ENCODE data around the gene SYN1. TPM values are rescaled to one million over a fixed set of nuclear protein-coding genes. Genes with fewer than 3 reads are reported as not detected.

SYN1 gene
- total RNA-seq, 1 experiment from 2014 or later: 11.7 TPM

GRCh38 chrX:47607091-47607490 is 12.6 kb downstream of the SYN1 start:
- H3K36me3 Mint-ChIP-seq (ENCODE audit: insufficient read depth in 1 of 3, low read depth in 3 of 3): peaks cover 4 to 12% (median 5%) of the 10 kb centered on the region in 3 experiments
- H3K4me2 ChIP-seq (ENCODE audit: insufficient read depth, insufficient read length, low read length): no peak overlapping the region
- no peak overlapping the region for H3K23ac ChIP-seq (ENCODE audit: insufficient read length, low read depth, low read length)
- H2BK120ac ChIP-seq (ENCODE audit: low read depth, low read length, poor library complexity, severe bottlenecking): no peak overlapping the region
- H3K27ac ChIP-seq (ENCODE audit: insufficient read length, low read depth, low read length): no peak overlapping the region
- no peaks in the 10 kb centered on the region for H3K79me2 ChIP-seq (ENCODE audit: insufficient read depth, low read length)
- TF ChIP-seq CTCF (conservative IDR thresholded peaks at IDR 0.05): no peak
- H3K14ac ChIP-seq (ENCODE audit: insufficient read depth, low read length): no peak overlapping the region
- H2BK5ac ChIP-seq (ENCODE audit: insufficient read length, low read length): no peak overlapping the region
- no peaks in the 10 kb centered on the region for H3K27me3 ChIP-seq (ENCODE audit: insufficient read depth, low read length)
- no peak overlapping the region for H2BK12ac ChIP-seq (ENCODE audit: insufficient read length, low read depth, low read length)
- H3K4me1 ChIP-seq (ENCODE audit: insufficient read depth, low read length): no peaks in the 10 kb centered on the region; the same call in 1 of the 2 replicates
- H2AFZ ChIP-seq (ENCODE audit: low read length): no peak overlapping the region
- no peak overlapping the region for H4K8ac ChIP-seq (replicated peaks; ENCODE audit: insufficient read length, low read depth, low read length)
- no peak overlapping the region for H3T11ph ChIP-seq (ENCODE audit: low read length)
- H3K27ac Mint-ChIP-seq: no peak overlapping the region
- H3K79me1 ChIP-seq (ENCODE audit: insufficient read depth, low read depth, low read length, poor library complexity, severe bottlenecking): no peaks in the 10 kb centered on the region
- H3K23me2 ChIP-seq (ENCODE audit: insufficient read length, low read depth, low read length, poor library complexity, severe bottlenecking): no peaks in the 10 kb centered on the region
- H3K56ac ChIP-seq (ENCODE audit: insufficient read length, low read depth, low read length): no peak overlapping the region
- no peak overlapping the region for H4K5ac ChIP-seq (ENCODE audit: insufficient read length, low read depth, low read length)
- H3K4me3 Mint-ChIP-seq: no peak overlapping the region
- no peak overlapping the region for H3K18ac ChIP-seq (ENCODE audit: insufficient read length, low read depth, low read length)
- no peak overlapping the region for H2AK5ac ChIP-seq (ENCODE audit: insufficient read length, low read length)
- no peak for DNase-seq
- H2BK15ac ChIP-seq (ENCODE audit: low read depth, low read length): no peak overlapping the region
- no peak overlapping the region for H2BK20ac ChIP-seq (ENCODE audit: low read depth, low read length, poor library complexity, severe bottlenecking)
- H3K9me3 ChIP-seq (ENCODE audit: control insufficient read depth, low read depth, low read length): peaks cover 27% of the 10 kb centered on the region
- H3K9me3 Mint-ChIP-seq: peaks cover 64 to 68% of the 10 kb centered on the region in 2 experiments
- peaks cover 11 to 19% of the 10 kb centered on the region in 2 experiments for H3K4me1 Mint-ChIP-seq
- H3K4ac ChIP-seq (ENCODE audit: low read depth, low read length): no peak overlapping the region
- no peak overlapping the region for H3K9ac ChIP-seq (ENCODE audit: extremely low read depth, insufficient read length, low read length)
- no peaks in the 10 kb centered on the region for H4K20me1 ChIP-seq (ENCODE audit: control insufficient read depth, insufficient read depth, insufficient read length)
- no peak overlapping the region for H4K91ac ChIP-seq (ENCODE audit: insufficient read length, low read depth, low read length)
- H3K27me3 Mint-ChIP-seq (ENCODE audit: low read depth): no peaks in the 10 kb centered on the region; the same call in 1 of the 2 replicates
